Omental fat pad (tissue), 4 donors: ENCODE results near the gene RPRD1B. TPM values are rescaled to one million over a fixed set of nuclear protein-coding genes. Genes with fewer than 3 reads are reported as not detected.

Source experiments
- ATAC-seq: fragments of 150-250 bp; one replicate; pipeline ENCODE4 v1.9.1; 2016; ENCODE audit warnings: mild to moderate bottlenecking, moderate library complexity; ENCODE audit not compliant: low FRiP score
- DNase-seq: peaks from one replicate; pipeline ENCODE4 v3.0.0-alpha.2; 2019; ENCODE audit warnings: low spot score
- CTCF ChIP-seq, 3 donors: fragments of 450-650 bp; IDR thresholded peaks; one replicate each; pipeline ENCODE4 v1.5.1; 2016 to 2017; ENCODE audit warnings: antibody characterized with exemption in 3 of 3, mild to moderate bottlenecking in 3 of 3, moderate library complexity in 2 of 3
- total RNA-seq, 4 donors: library from RNA; depleted of rRNA; stranded (reverse); fragments of >200 nt; gene quantifications; one replicate each; pipeline ENCODE4 v1.1.0, GENCODE V29; 2016

The RPRD1B gene
- total RNA-seq, 4 donors from 2014 or later = 24.1 to 33.5 (median 28.2) TPM

GRCh38 chr20:38117635-38118034 is 84.1 kb downstream of the RPRD1B start:
- DNase-seq (no peak), ATAC-seq (peak; percentile 67)
- no peak for TF ChIP-seq CTCF (IDR thresholded peaks at IDR 0.05)

- no peak for TF ChIP-seq CTCF (IDR thresholded peaks at IDR 0.05)
- ATAC-seq (peak; percentile 76), DNase-seq (no peak)
Measured at GRCh38 chr20:38119446-38119845, 85.9 kb downstream of the RPRD1B start.

GRCh38 chr20:38120625-38120988 is 87.1 kb downstream of the RPRD1B start:
- ATAC-seq = no peak
- no peak for DNase-seq
- TF ChIP-seq CTCF (IDR thresholded peaks at IDR 0.05) = no peak

- DNase-seq (no peak), ATAC-seq (no peak)
- TF ChIP-seq CTCF (IDR thresholded peaks at IDR 0.05) = no peak
Measured at GRCh38 chr20:38121741-38122140, 88.2 kb downstream of the RPRD1B start.

- DNase-seq = no peak
- peak; percentile 56 for ATAC-seq
- no peak for TF ChIP-seq CTCF (IDR thresholded peaks at IDR 0.05)
Measured at GRCh38 chr20:38123021-38123587, 89.6 kb downstream of the RPRD1B start.

- TF ChIP-seq CTCF (IDR thresholded peaks at IDR 0.05) = no peak
- no peak for ATAC-seq
- DNase-seq = peak; percentile 20
Measured at GRCh38 chr20:38125157-38126056, 91.9 kb downstream of the RPRD1B start.
